Bronchial epithelial cell (primary cell): ENCODE data around the gene AUTS2. TPM values are rescaled to one million over a fixed set of nuclear protein-coding genes. Genes with fewer than 3 reads are reported as not detected.

ENCODE experiments used
- DNase-seq: peaks from one replicate; pipeline ENCODE4 v3.0.0-alpha.2; 2010; ENCODE audit warnings: low read depth
- FAIRE-seq: peaks from 2 replicates; lab custom pipeline; 2011; peaks lifted over from hg19 to GRCh38; lab: Jason Lieb, UNC
- H3K27me3 ChIP-seq: 2 replicates; pipeline ENCODE4 v1.5.1; 2011; ENCODE audit warnings: low read length; ENCODE audit not compliant: control insufficient read depth, insufficient read depth
- H3K36me3 ChIP-seq: 2 replicates; pipeline ENCODE4 v1.5.1; 2011; ENCODE audit warnings: low read length; ENCODE audit not compliant: control insufficient read depth, insufficient read depth
- H3K4me3 ChIP-seq: 2 replicates; pipeline ENCODE4 v1.5.1; 2011; ENCODE audit warnings: mild to moderate bottlenecking, low read depth, low read length, control low read depth
- total RNA-seq: library from RNA; depleted of rRNA; stranded (reverse); fragments of >200 nt; gene quantifications from 2 replicates; pipeline ENCODE4 v1.2.1, GENCODE V29; 2014
- TF ChIP-seq, protein P1 (sequence below): IDR thresholded peaks from 2 replicates; pipeline ENCODE4 v1.5.1; 2011; ENCODE audit warnings: mild to moderate bottlenecking, moderate library complexity, low read length, control low read depth, inconsistent platforms; ENCODE audit not compliant: insufficient read depth, severe bottlenecking

The AUTS2 gene
- total RNA-seq, 1 donor from 2014 or later = 9.5 TPM

DNA sequence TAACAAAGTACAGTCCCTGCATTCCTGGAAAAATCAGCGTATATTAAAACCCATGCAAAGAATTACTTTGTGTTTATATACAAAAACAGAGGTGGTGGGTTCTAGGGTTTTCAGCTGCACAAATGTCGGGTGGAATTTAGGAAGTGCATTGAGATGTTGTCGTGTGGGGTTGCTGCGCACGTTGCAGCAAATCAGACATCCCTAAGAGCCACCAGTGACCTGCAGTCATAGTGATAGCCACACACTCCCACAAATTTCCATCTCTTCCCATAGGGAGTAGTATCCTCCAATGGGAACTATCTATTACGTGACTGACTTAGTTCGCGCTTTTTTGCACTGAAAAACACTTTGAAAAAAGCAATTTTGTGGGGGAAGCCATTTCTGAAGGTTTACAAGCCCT, 1158.5 kb downstream of the AUTS2 start:
- Histone ChIP-seq H3K36me3 (no peaks in the 10 kb centered on the region), H3K27me3 (no peaks in the 10 kb centered on the region), H3K4me3 (no peak overlapping the region)
- no peak for FAIRE-seq
- TF ChIP-seq, protein P1, sequence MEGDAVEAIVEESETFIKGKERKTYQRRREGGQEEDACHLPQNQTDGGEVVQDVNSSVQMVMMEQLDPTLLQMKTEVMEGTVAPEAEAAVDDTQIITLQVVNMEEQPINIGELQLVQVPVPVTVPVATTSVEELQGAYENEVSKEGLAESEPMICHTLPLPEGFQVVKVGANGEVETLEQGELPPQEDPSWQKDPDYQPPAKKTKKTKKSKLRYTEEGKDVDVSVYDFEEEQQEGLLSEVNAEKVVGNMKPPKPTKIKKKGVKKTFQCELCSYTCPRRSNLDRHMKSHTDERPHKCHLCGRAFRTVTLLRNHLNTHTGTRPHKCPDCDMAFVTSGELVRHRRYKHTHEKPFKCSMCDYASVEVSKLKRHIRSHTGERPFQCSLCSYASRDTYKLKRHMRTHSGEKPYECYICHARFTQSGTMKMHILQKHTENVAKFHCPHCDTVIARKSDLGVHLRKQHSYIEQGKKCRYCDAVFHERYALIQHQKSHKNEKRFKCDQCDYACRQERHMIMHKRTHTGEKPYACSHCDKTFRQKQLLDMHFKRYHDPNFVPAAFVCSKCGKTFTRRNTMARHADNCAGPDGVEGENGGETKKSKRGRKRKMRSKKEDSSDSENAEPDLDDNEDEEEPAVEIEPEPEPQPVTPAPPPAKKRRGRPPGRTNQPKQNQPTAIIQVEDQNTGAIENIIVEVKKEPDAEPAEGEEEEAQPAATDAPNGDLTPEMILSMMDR = no peak
- no peak for DNase-seq

DNA sequence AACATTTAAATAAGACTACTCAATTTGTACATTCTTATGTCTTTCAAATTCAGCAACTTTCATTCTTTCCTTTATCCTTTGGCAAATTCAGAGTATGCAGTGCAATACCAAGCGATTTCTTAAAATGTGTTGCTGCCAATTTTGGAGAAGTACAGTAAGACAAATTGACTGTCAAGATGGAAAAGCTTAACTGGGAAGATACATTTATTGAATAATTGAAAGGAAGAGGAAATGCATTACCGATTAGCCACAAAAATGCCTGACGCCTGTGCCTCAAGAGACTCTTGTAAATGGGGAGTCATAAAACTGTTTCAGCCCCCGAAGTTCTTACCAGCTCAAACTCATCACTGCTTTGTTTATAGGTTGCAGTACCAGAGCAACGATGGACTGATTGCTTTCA, 1160.4 kb downstream of the AUTS2 start:
- peaks cover 2% of the 10 kb centered on the region for H3K36me3 ChIP-seq
- FAIRE-seq (no peak), DNase-seq (no peak)
- H3K4me3 ChIP-seq = no peak overlapping the region
- TF ChIP-seq, protein P1 = no peak
- no peaks in the 10 kb centered on the region for H3K27me3 ChIP-seq

DNA sequence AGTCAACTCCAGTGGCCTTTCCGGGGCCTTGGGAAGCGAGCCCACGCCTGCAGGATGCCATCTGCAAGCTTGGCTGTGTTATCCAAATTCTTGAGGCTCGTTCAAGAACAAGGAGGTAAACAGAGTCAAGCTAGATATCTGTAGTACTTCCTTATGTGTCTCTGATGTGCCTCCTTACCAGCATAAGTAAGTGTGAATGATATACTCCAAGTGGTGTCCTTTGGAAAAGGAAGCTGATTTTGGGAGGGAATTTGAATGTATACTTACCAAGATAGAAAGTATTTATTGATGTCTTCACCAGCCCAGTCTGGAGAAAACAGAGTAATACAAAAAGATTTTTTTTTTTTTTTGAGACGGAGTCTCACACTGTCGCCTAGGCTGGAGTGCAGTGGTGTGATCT, 1161.4 kb downstream of the AUTS2 start:
- Histone ChIP-seq H3K27me3 (no peaks in the 10 kb centered on the region), H3K4me3 (no peak overlapping the region), H3K36me3 (peaks cover 2% of the 10 kb centered on the region)
- TF ChIP-seq, protein P1 = no peak
- FAIRE-seq (no peak), DNase-seq (no peak)

DNA sequence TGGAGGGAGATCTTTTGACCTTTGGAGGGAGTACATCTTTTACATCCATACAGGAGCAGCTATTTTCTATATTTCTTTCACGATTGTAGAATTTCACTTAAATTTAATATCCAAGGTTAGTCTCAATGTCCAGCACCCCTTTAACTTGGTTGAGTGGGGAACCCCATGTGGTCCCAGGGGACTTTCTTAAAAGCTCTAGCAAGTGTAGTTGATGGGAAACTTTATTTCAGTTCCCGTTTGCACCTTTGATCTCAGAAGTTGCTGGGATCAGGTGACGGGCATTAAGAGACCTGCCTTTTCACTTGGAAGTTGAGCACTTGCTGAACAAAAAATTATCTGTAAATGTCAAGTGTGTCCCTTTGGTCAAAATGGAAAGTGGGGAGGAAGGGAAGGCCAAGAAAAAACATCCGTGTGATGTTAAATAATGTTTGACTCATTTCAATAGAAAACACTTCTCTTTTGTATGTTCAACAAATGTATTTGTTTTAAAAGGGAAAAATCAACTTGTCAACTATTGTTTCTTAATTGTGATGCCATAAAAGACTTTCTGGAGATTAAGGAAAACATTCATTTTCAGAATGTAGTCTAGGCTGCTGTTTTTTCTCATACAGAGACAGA, 1163.5 kb downstream of the AUTS2 start:
- no peaks in the 10 kb centered on the region for H3K27me3 ChIP-seq
- no peak for FAIRE-seq
- H3K4me3 ChIP-seq = no peak overlapping the region

DNA sequence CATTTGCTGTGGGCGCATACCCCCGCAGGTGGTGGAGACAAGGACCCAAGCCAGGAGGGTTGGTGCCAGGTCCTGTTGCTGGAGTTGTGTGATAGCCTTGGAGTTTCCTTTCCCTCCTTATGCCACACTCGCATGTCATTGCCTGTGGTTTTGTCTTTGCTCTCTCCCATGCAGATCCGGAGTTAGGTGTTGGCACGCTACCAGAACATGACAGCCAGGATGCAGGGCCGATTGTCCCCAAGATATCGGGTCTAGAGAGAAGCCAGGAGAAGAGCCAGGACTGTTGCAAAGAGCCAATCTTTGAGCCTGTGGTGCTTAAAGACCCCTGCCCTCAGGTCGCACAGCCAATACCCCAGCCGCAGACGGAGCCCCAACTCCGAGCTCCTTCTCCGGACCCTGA, 1164.4 kb downstream of the AUTS2 start:
- DNase-seq (no peak), FAIRE-seq (no peak)
- TF ChIP-seq, protein P1 = no peak
- H3K27me3 ChIP-seq = no peaks in the 10 kb centered on the region
- peaks cover 13% of the 10 kb centered on the region for H3K36me3 ChIP-seq
- H3K4me3 ChIP-seq = no peak overlapping the region

More for the DNA sequence above, 1163.5 kb downstream of the AUTS2 start:
- H3K36me3 ChIP-seq = peaks cover 10% of the 10 kb centered on the region
- no peak for DNase-seq
- TF ChIP-seq, protein P1 = no peak
